ENCODE results near the gene PSME3IP1.

PSME3IP1 gene

GRCh38 chr16:57166451-57166850 lies 19.4 kb downstream of the PSME3IP1 start:
- Histone ChIP-seq H3K36me3 (ENCODE audit: control insufficient read depth in 2 of 2, insufficient read depth in 1 of 2, low read length in 2 of 2) (peaks cover 47 to 79% of the 10 kb centered on the region in 2 experiments), H3K27ac (ENCODE audit: extremely low read depth, low read depth, low read length) (no peak overlapping the region), H3K4me1 (ENCODE audit: control insufficient read depth, insufficient read depth, low read length) (no peaks in the 10 kb centered on the region), H3K4me3 (ENCODE audit: low read depth, low read length) (no peak overlapping the region), H3K9me3 (ENCODE audit: control insufficient read depth, insufficient read depth, low read depth, low read length) (no peaks in the 10 kb centered on the region)
- POLR2A ChIA-PET: no interaction called here
- CTCF ChIA-PET: interaction anchor here (0.5 to 2.2 kb wide), 5 partner anchors 80 to 300 kb away, joined by 3 to 17 read pairs (median 4); no protein-coding TSS in a partner anchor
- TF ChIP-seq ZNF140 (tag by site-specific recombination; IDR thresholded peaks at IDR 0.05) (no peak), ZNF510 (tag by site-specific recombination; IDR thresholded peaks at IDR 0.05; ENCODE audit: insufficient replicate concordance) (no peak), ZNF211 (tag by site-specific recombination; IDR thresholded peaks at IDR 0.05; ENCODE audit: low read depth) (no peak), ZNF529 (tag by site-specific recombination; IDR thresholded peaks at IDR 0.05; ENCODE audit: insufficient replicate concordance) (no peak), ZNF23 (tag by site-specific recombination; IDR thresholded peaks at IDR 0.05; ENCODE audit: borderline replicate concordance) (no peak), ZNF366 (tag by site-specific recombination; conservative IDR thresholded peaks at IDR 0.05) (no peak), ZSCAN16 (tag by site-specific recombination; IDR thresholded peaks at IDR 0.05) (no peak), ZNF830 (tag by site-specific recombination; IDR thresholded peaks at IDR 0.05; ENCODE audit: low read depth) (no peak), ZNF629 (tag by site-specific recombination; IDR thresholded peaks at IDR 0.05) (no peak), ZNF175 (tag by site-specific recombination; IDR thresholded peaks at IDR 0.05) (no peak), KLF9 (tag by site-specific recombination; IDR thresholded peaks at IDR 0.05; ENCODE audit: low read depth) (no peak)

GRCh38 chr16:57165938-57166337 lies 19.9 kb downstream of the PSME3IP1 start:
- ChIA-PET POLR2A (no interaction called here), CTCF (interaction anchor here (0.7 to 2.2 kb wide), 2 partner anchors 80 to 82 kb away, joined by 3 to 17 read pairs; no protein-coding TSS in a partner anchor)
- Histone ChIP-seq H3K4me1 (ENCODE audit: control insufficient read depth, insufficient read depth, low read length) (no peaks in the 10 kb centered on the region), H3K36me3 (ENCODE audit: control insufficient read depth in 2 of 2, insufficient read depth in 1 of 2, low read length in 2 of 2) (peaks cover 44 to 77% of the 10 kb centered on the region in 2 experiments), H3K4me3 (ENCODE audit: low read depth, low read length) (no peak overlapping the region), H3K9me3 (ENCODE audit: control insufficient read depth, insufficient read depth, low read depth, low read length) (no peaks in the 10 kb centered on the region), H3K27ac (ENCODE audit: extremely low read depth, low read depth, low read length) (no peak overlapping the region)
- TF ChIP-seq HIC1 (tag by site-specific recombination; IDR thresholded peaks at IDR 0.05): no peak
- no peak for TF ChIP-seq ZNF211 (tag by site-specific recombination; IDR thresholded peaks at IDR 0.05; ENCODE audit: low read depth)
- TF ChIP-seq ZNF624 (tag by site-specific recombination; IDR thresholded peaks at IDR 0.05): no peak
- TF ChIP-seq ZNF623 (tag by site-specific recombination; IDR thresholded peaks at IDR 0.05): no peak
- TF ChIP-seq ZNF791 (tag by site-specific recombination; IDR thresholded peaks at IDR 0.05): no peak
- TF ChIP-seq ZNF654 (tag by site-specific recombination; IDR thresholded peaks at IDR 0.05; ENCODE audit: low read depth): no peak
- no peak for TF ChIP-seq ZNF433 (tag by site-specific recombination; IDR thresholded peaks at IDR 0.05; ENCODE audit: low read depth)
- TF ChIP-seq ZNF48 (tag by site-specific recombination; IDR thresholded peaks at IDR 0.05): no peak
- TF ChIP-seq ZNF223 (tag by site-specific recombination; IDR thresholded peaks at IDR 0.05): no peak
- TF ChIP-seq ZNF391 (tag by site-specific recombination; IDR thresholded peaks at IDR 0.05; ENCODE audit: borderline replicate concordance, low read depth): no peak
- no peak for TF ChIP-seq ZNF776 (tag by site-specific recombination; IDR thresholded peaks at IDR 0.05; ENCODE audit: borderline replicate concordance)
- TF ChIP-seq ZNF366 (tag by site-specific recombination; conservative IDR thresholded peaks at IDR 0.05): no peak
- no peak for TF ChIP-seq ZBTB6 (tag by site-specific recombination; IDR thresholded peaks at IDR 0.05)
- TF ChIP-seq ZNF473 (tag by site-specific recombination; IDR thresholded peaks at IDR 0.05): no peak
- TF ChIP-seq ZNF580 (tag by site-specific recombination; IDR thresholded peaks at IDR 0.05): no peak
- TF ChIP-seq KLF8 (tag by site-specific recombination; IDR thresholded peaks at IDR 0.05): no peak
- no peak for TF ChIP-seq ZNF639 (tag by site-specific recombination; IDR thresholded peaks at IDR 0.05)

Measured in HEK293 (cell line).